Parathyroid adenoma (tissue), 2 donors: Measurements from ENCODE around the gene CNTNAP2.
"Not testable (repeated sequence)": the region's sequence is repeated elsewhere in the genome, so short reads cannot be mapped to it uniquely, and the experiment has no call there.

ENCODE experiments used
- H2AFZ ChIP-seq: fragments of 300-600 bp; sonication (generic); one replicate; pipeline ENCODE4 v1.7.0; 2017; ENCODE audit warnings: antibody characterized with exemption, mild to moderate bottlenecking
- H3K27ac ChIP-seq: fragments of 300-600 bp; sonication (generic); one replicate; pipeline ENCODE4 v1.7.0; 2017
- H3K27me3 ChIP-seq: fragments of 300-600 bp; sonication (generic); one replicate; pipeline ENCODE4 v1.7.0; 2017; ENCODE audit warnings: low read length; ENCODE audit not compliant: control insufficient read depth, insufficient read depth
- H3K36me3 ChIP-seq: fragments of 300-600 bp; sonication (generic); one replicate; pipeline ENCODE4 v1.7.0; 2017; ENCODE audit warnings: low read length; ENCODE audit not compliant: control insufficient read depth, insufficient read depth
- H3K4me1 ChIP-seq: fragments of 300-600 bp; sonication (generic); one replicate; pipeline ENCODE4 v1.7.0; 2017; ENCODE audit warnings: control low read depth
- H3K4me2 ChIP-seq: fragments of 300-600 bp; sonication (generic); one replicate; pipeline ENCODE4 v1.7.0; 2017; ENCODE audit warnings: low read length
- H3K4me3 ChIP-seq: fragments of 300-600 bp; sonication (generic); one replicate; pipeline ENCODE4 v1.7.0; 2017; ENCODE audit warnings: low read depth, low read length
- H3K79me2 ChIP-seq: fragments of 300-600 bp; sonication (generic); one replicate; pipeline ENCODE4 v1.7.0; 2017; ENCODE audit warnings: control low read depth
- H3K9ac ChIP-seq: fragments of 300-600 bp; sonication (generic); one replicate; pipeline ENCODE4 v1.7.0; 2017; ENCODE audit warnings: mild to moderate bottlenecking
- H3K9me3 ChIP-seq: fragments of 300-600 bp; sonication (generic); one replicate; pipeline ENCODE4 v1.7.0; 2017; ENCODE audit warnings: low read length; ENCODE audit not compliant: control insufficient read depth
- CTCF ChIP-seq: fragments of 300-600 bp; sonication (generic); IDR thresholded peaks from one replicate; pipeline ENCODE4 v1.7.0; 2017; ENCODE audit warnings: antibody characterized with exemption, mild to moderate bottlenecking
- donor health status: primary hyperparathyroidism.

CNTNAP2 gene

DNA sequence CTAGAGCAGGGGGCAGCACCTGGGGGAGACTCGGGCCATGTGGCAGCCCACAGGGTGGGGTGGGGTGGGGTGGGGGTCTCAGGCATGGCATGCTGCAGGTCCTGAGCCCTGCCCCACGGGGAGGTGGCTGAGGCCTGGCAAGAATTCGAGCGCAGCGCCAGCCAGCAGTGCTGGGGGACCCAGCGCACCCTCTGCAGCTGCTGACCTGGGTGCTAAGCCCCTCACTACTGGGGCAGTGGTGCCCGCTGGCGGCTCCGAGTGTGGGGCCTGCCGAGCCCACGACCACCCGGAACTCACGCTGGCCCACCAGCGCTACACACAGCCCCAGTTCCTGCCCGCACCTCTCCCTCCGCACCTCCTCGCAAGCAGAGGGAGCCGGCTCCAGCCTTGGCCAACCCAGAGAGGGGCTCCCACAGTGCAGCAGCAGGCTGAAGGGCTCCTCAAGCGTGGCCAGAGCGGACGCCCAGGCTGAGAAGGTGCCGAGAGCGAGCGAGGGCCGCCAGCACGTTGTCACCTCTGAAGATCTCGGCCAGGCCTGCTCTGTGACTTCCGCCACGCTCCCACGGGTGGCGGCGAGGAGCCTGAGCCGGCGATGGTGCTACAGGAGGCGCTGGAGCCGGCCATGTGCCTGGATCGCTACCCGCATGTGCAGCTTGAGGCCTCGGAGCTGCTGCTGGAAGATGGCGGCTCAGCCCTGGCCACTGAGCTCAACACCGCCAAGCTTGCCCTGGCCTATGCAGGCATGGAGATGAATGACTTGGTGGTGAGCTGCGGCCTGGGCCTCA is 2328.9 kb downstream of the CNTNAP2 start:
- H3K9me3 ChIP-seq = no peaks in the 10 kb centered on the region
- H3K27ac ChIP-seq = no peak overlapping the region
- H3K9ac ChIP-seq = no peak overlapping the region
- TF ChIP-seq CTCF = no peak
- H3K4me3 ChIP-seq = no peak overlapping the region
- H3K79me2 ChIP-seq = no peaks in the 10 kb centered on the region
- H3K4me2 ChIP-seq = no peak overlapping the region
- no peak overlapping the region for H2AFZ ChIP-seq
- no peaks in the 10 kb centered on the region for H3K36me3 ChIP-seq
- H3K27me3 ChIP-seq = no peaks in the 10 kb centered on the region
- H3K4me1 ChIP-seq = no peaks in the 10 kb centered on the region

DNA sequence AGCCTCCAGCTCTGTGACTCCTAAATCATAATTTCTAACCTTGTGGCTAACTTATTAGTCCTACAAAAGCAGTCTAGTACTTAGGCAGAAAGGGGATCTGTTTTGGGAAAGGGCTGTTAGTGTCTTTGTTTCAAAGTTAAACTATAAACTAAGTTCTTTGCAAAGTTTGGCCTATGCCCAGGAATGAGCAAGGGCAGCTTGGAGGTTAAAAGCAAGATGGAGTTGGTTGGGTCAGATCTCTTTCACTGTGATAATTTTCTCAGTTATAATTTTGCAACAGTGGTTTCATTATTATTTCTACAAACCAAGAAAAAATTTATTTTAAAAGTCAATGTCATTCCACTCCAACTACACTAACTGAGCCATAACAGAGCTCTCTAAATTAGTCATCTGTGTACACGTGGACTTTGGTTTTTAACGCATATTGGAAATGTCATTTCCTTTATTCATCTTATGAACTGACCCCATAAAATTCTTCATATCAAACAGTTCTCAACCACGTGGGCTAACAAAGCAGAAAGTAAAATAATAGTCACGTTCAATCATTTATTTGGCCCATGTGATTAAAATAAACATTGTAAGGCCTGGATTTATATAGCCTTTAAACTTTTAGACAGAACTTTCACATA is 2330.7 kb downstream of the CNTNAP2 start:
- H3K79me2 ChIP-seq = no peaks in the 10 kb centered on the region
- TF ChIP-seq CTCF = no peak
- H3K27ac ChIP-seq = no peak overlapping the region

DNA sequence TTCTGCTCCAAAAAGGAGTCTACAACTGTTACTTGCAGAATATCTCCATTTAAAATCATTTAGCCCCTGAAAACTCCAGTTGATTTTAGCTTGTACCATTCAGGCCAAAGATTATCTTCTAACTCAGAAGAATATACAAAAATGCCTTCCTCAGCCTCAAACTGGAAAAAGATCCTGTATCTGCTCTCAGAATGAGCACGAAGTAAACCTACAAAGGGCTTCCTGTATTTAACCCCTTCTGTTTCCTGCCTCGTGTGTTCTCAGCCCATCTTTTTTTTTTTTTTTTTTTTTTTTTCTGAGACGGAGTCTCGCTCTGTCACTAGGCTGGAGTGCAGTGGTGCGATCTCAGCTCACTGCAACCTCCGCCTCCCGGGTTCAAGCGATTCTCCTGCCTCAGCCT is 2334.9 kb downstream of the CNTNAP2 start:
- H3K79me2 ChIP-seq, H3K36me3 ChIP-seq, H3K4me1 ChIP-seq, H2AFZ ChIP-seq, H3K9me3 ChIP-seq, H3K27ac ChIP-seq, H3K9ac ChIP-seq, H3K27me3 ChIP-seq, H3K4me2 ChIP-seq, H3K4me3 ChIP-seq: not testable (repeated sequence)

More for the DNA sequence above, 2330.7 kb downstream of the CNTNAP2 start:
- H2AFZ ChIP-seq = no peak overlapping the region
- no peaks in the 10 kb centered on the region for H3K4me1 ChIP-seq
- H3K4me2 ChIP-seq = no peak overlapping the region
- H3K36me3 ChIP-seq = no peaks in the 10 kb centered on the region
- no peaks in the 10 kb centered on the region for H3K9me3 ChIP-seq
- no peak overlapping the region for H3K9ac ChIP-seq
- H3K4me3 ChIP-seq = no peak overlapping the region
- H3K27me3 ChIP-seq = no peaks in the 10 kb centered on the region

DNA sequence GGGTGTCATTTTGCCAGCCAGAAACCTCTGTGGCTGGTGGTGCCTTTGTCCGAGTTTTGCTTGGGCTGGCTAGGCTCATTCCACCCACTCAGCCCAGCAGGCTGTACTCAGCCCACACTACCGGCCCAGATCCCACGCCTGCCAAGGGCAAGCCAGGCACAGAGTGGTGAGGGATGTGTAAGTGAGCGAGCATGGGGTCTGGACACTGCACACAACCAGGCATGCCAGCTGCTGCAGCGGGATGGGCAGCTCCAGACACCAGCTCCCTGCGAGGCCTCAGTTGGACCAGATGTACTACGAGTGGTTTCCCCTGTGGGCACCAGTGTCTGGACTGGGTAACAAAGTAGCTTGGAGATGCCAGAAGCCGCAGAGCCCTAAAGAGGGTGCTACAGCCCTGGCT is 2339.8 kb downstream of the CNTNAP2 start:
- Histone ChIP-seq H3K4me3 (no peak overlapping the region), H3K27me3 (no peaks in the 10 kb centered on the region), H3K4me1 (no peaks in the 10 kb centered on the region), H2AFZ (no peak overlapping the region), H3K9ac (no peak overlapping the region), H3K36me3 (no peaks in the 10 kb centered on the region), H3K79me2 (no peaks in the 10 kb centered on the region), H3K4me2 (no peak overlapping the region), H3K9me3 (no peaks in the 10 kb centered on the region), H3K27ac (no peak overlapping the region)
- TF ChIP-seq CTCF = no peak

- TF ChIP-seq CTCF = no peak
- H3K4me2 ChIP-seq = no peak overlapping the region
- H3K79me2 ChIP-seq = no peaks in the 10 kb centered on the region
- H3K27me3 ChIP-seq = no peaks in the 10 kb centered on the region
- no peak overlapping the region for H2AFZ ChIP-seq
- no peaks in the 10 kb centered on the region for H3K4me1 ChIP-seq
- H3K9me3 ChIP-seq = no peaks in the 10 kb centered on the region
- no peaks in the 10 kb centered on the region for H3K36me3 ChIP-seq
- no peak overlapping the region for H3K9ac ChIP-seq
- no peak overlapping the region for H3K4me3 ChIP-seq
- no peak overlapping the region for H3K27ac ChIP-seq
These were observed 2340.8 kb downstream of the CNTNAP2 start for GRCh38 chr7:148457310-148457921.
